A549 (cell line): ENCODE data around the gene NSG2.

Experiments
- CTCF ChIP-seq: fragments of >200 bp; sonication (Bioruptor Twin); formaldehyde crosslinking; IDR thresholded peaks from 3 replicates; pipeline ENCODE4 v1.5.1; 2016
- MYC ChIP-seq: IDR thresholded peaks from 2 replicates; pipeline ENCODE4 v1.6.1; 2012; ENCODE audit warnings: mild to moderate bottlenecking, inconsistent platforms, low read length, improper control_type of control experiment, borderline replicate concordance
- NPAS2 ChIP-seq: fragments of 250-450 bp; sonication (Bioruptor Pico); IDR thresholded peaks from 2 replicates; pipeline ENCODE4 v1.8.0; 2022; ENCODE audit warnings: mild to moderate bottlenecking, moderate library complexity, borderline replicate concordance
- PBX3 ChIP-seq: IDR thresholded peaks from 2 replicates; pipeline ENCODE4 v1.6.1; 2012
- POLR2A ChIP-seq: IDR thresholded peaks from 2 replicates; pipeline ENCODE4 v1.6.1; 2012; ENCODE audit warnings: mild to moderate bottlenecking, low read length
- RAD21 ChIP-seq, 2 experiments: fragments of >200 bp in 1 of 2; sonication (Bioruptor Twin) in 1 of 2; formaldehyde crosslinking in 1 of 2; IDR thresholded peaks in 1 of 2; conservative IDR thresholded peaks in 1 of 2; 2 replicates in 1 of 2; 3 replicates in 1 of 2; pipeline ENCODE4 v1.6.1; 2012 to 2018; ENCODE audit warnings: inconsistent platforms in 1 of 2
- REST ChIP-seq: fragments of 200-600 bp; sonication (generic); IDR thresholded peaks from 2 replicates; pipeline ENCODE4 v1.6.1; 2016; ENCODE audit warnings: antibody characterized with exemption, mild to moderate bottlenecking, moderate library complexity

- TF ChIP-seq MYC (no peak), PBX3 (no peak), REST (no peak), NPAS2 (no peak), POLR2A (no peak), RAD21 (conservative IDR thresholded peaks at IDR 0.05 in 1 of 2, IDR thresholded peaks at IDR 0.05 in 1 of 2) (no peak), CTCF (no peak)
Measured at GRCh38 chr5:174108745-174109144, 63.2 kb downstream of the NSG2 start.
